ENCODE data around the gene C9orf153. TPM values are rescaled to one million over a fixed set of nuclear protein-coding genes. Genes with fewer than 3 reads are reported as not detected.

The C9orf153 gene
- total and polyA plus RNA-seq, 2 of the 13 experiments (the other 11 are each of a cell fraction or from before 2014, with no cell fraction given) = 0.17 to 0.44 TPM

GRCh38 chr9:86282077-86282978 is 22.9 kb upstream of the C9orf153 start, which contains the start of gene ISCA1 (continued):
- TF ChIP-seq ZNF646 (CRISPR knock-in tag; IDR thresholded peaks at IDR 0.05) (no peak), TBX3 (IDR thresholded peaks at IDR 0.05; ENCODE audit: borderline replicate concordance) (no peak), CENPBD1 (CRISPR knock-in tag; IDR thresholded peaks at IDR 0.05; ENCODE audit: borderline replicate concordance, low read depth) (no peak), ZNF674 (CRISPR knock-in tag; IDR thresholded peaks at IDR 0.05; ENCODE audit: low read depth) (no peak), ZSCAN30 (CRISPR knock-in tag; IDR thresholded peaks at IDR 0.05) (no peak), NFE2L2 (IDR thresholded peaks at IDR 0.05; ENCODE audit: low read length) (no peak), ZNF724P (CRISPR knock-in tag; IDR thresholded peaks at IDR 0.05; ENCODE audit: borderline replicate concordance) (no peak; the same call in 1 of the 2 replicates), ZNF24 (IDR thresholded peaks at IDR 0.05) (no peak), KLF11 (CRISPR knock-in tag; IDR thresholded peaks at IDR 0.05) (no peak), ZNF234 (CRISPR knock-in tag; conservative IDR thresholded peaks at IDR 0.05) (no peak), ZNF232 (CRISPR knock-in tag; IDR thresholded peaks at IDR 0.05; ENCODE audit: borderline replicate concordance) (no peak), NCOR1 (IDR thresholded peaks at IDR 0.05; ENCODE audit: borderline replicate concordance, low read length) (no peak), JDP2 (CRISPR knock-in tag; IDR thresholded peaks at IDR 0.05; ENCODE audit: borderline replicate concordance) (no peak), RARG (CRISPR knock-in tag; IDR thresholded peaks at IDR 0.05; ENCODE audit: low read depth) (no peak), KDM6A (CRISPR knock-in tag; IDR thresholded peaks at IDR 0.05; ENCODE audit: low read depth) (no peak), CHD2 (IDR thresholded peaks at IDR 0.05; ENCODE audit: low read depth, low read length) (0 out of 2 replicates have a peak, but pooled peaks have one; percentile 2), ZBTB7A (CRISPR knock-in tag; IDR thresholded peaks at IDR 0.05) (no peak), KMT2A (CRISPR knock-in tag; IDR thresholded peaks at IDR 0.05) (no peak; the same call in 1 of the 2 replicates), ZBED4 (CRISPR knock-in tag; IDR thresholded peaks at IDR 0.05; ENCODE audit: borderline replicate concordance) (no peak), FOSL2 (CRISPR knock-in tag; IDR thresholded peaks at IDR 0.05) (0 out of 2 replicates have a peak, but pooled peaks have one; percentile 5)
